WTC11 (cell line): ENCODE measurements around the gene MLEC. TPM values are rescaled to one million over a fixed set of nuclear protein-coding genes. Genes with fewer than 3 reads are reported as not detected.
A peak's percentile ranks its signal among the peaks of the same experiment; 100 is the strongest.
"Not testable (repeated sequence)": the region's sequence is repeated elsewhere in the genome, so short reads cannot be mapped to it uniquely, and the experiment has no call there.

Experiments used
- ATAC-seq: fragments of 200-7000 bp; cut with Tn5 transposase; 2 replicates; pipeline ENCODE4 v1.10.0; 2021; ENCODE audit warnings: mild to moderate bottlenecking, moderate library complexity
- CTCF ChIA-PET: fragments of 300-600 bp; sonication (Branson Sonifier 250); formaldehyde crosslinking; loops from one replicate; lab custom pipeline; 2021; ENCODE audit warnings: antibody characterized with exemption; lab: Charles Lee
- POLR2A ChIA-PET: fragments of 350-600 bp; sonication (Branson Sonifier 250); formaldehyde crosslinking; loops from one replicate; lab custom pipeline; 2021; ENCODE audit warnings: antibody characterized with exemption; lab: Charles Lee
- DNase-seq: peaks from one replicate; pipeline ENCODE4 v3.0.0; 2021; ENCODE audit warnings: low spot score
- H3K27ac Mint-ChIP-seq: 2 replicates; pipeline ENCODE4 v1.8.0; 2021; ENCODE audit warnings: mixed read lengths
- H3K27me3 Mint-ChIP-seq: 2 replicates; pipeline ENCODE4 v1.8.0; 2021; ENCODE audit warnings: low read depth, mild to moderate bottlenecking, moderate library complexity, mixed read lengths
- H3K36me3 Mint-ChIP-seq: 2 replicates; pipeline ENCODE4 v1.8.0; 2021; ENCODE audit warnings: mixed read lengths
- H3K4me1 Mint-ChIP-seq: 2 replicates; pipeline ENCODE4 v1.8.0; 2022; ENCODE audit warnings: mixed read lengths
- H3K4me3 Mint-ChIP-seq: 2 replicates; pipeline ENCODE4 v1.8.0; 2021; ENCODE audit warnings: mild to moderate bottlenecking, moderate library complexity, mixed read lengths
- H3K9me3 Mint-ChIP-seq: 2 replicates; pipeline ENCODE4 v1.8.0; 2021; ENCODE audit warnings: mixed read lengths
- CTCF ChIP-seq: fragments of 200-600 bp; IDR thresholded peaks from 2 replicates; pipeline ENCODE4 v1.8.0; 2022; ENCODE audit warnings: antibody characterized with exemption
- E2F1 ChIP-seq: sonication (generic); formaldehyde crosslinking; IDR thresholded peaks from 2 replicates; pipeline ENCODE4 v1.8.0; 2022; ENCODE audit warnings: mild to moderate bottlenecking, missing genetic modification reagents
- FOXJ3 ChIP-seq: sonication (generic); formaldehyde crosslinking; IDR thresholded peaks from 2 replicates; pipeline ENCODE4 v1.9.0; 2021; ENCODE audit warnings: missing genetic modification reagents, mild to moderate bottlenecking, borderline replicate concordance
- FOXK1 ChIP-seq: sonication (generic); formaldehyde crosslinking; IDR thresholded peaks from 2 replicates; pipeline ENCODE4 v1.8.0; 2022; ENCODE audit warnings: mild to moderate bottlenecking, moderate library complexity, missing genetic modification reagents
- IRF2 ChIP-seq: sonication (generic); formaldehyde crosslinking; IDR thresholded peaks from 2 replicates; pipeline ENCODE4 v1.8.0; 2022; ENCODE audit warnings: low read depth, missing genetic modification reagents, borderline replicate concordance
- JUN ChIP-seq: sonication (generic); formaldehyde crosslinking; IDR thresholded peaks from 2 replicates; pipeline ENCODE4 v1.8.0; 2023; ENCODE audit warnings: mild to moderate bottlenecking, missing genetic modification reagents
- KAT7 ChIP-seq: sonication (generic); formaldehyde crosslinking; IDR thresholded peaks from 2 replicates; pipeline ENCODE4 v1.8.1; 2023; ENCODE audit warnings: missing genetic modification reagents, mild to moderate bottlenecking, borderline replicate concordance
- NFATC4 ChIP-seq: fragments of 250-450 bp; sonication (Bioruptor Pico); IDR thresholded peaks from 2 replicates; pipeline ENCODE4 v1.9.0; 2021; ENCODE audit warnings: mild to moderate bottlenecking
- NR2C2 ChIP-seq: sonication (generic); formaldehyde crosslinking; IDR thresholded peaks from 2 replicates; pipeline ENCODE4 v1.8.0; 2022; ENCODE audit warnings: mild to moderate bottlenecking, missing genetic modification reagents
- OVOL2 ChIP-seq: fragments of 250-450 bp; sonication (Bioruptor Pico); IDR thresholded peaks from 2 replicates; pipeline ENCODE4 v1.9.0; 2021; ENCODE audit warnings: mild to moderate bottlenecking, borderline replicate concordance
- TEAD4 ChIP-seq: sonication (generic); formaldehyde crosslinking; IDR thresholded peaks from 2 replicates; pipeline ENCODE4 v1.8.0; 2022; ENCODE audit warnings: mild to moderate bottlenecking, missing genetic modification reagents
- USF1 ChIP-seq: sonication (generic); formaldehyde crosslinking; IDR thresholded peaks from 2 replicates; pipeline ENCODE4 v1.8.0; 2022; ENCODE audit warnings: mild to moderate bottlenecking, missing genetic modification reagents
- ZMAT4 ChIP-seq: fragments of 250-450 bp; sonication (Bioruptor Pico); IDR thresholded peaks from 2 replicates; pipeline ENCODE4 v1.9.0; 2021; ENCODE audit warnings: mild to moderate bottlenecking
- ZNF219 ChIP-seq: sonication (generic); formaldehyde crosslinking; IDR thresholded peaks from 2 replicates; pipeline ENCODE4 v1.8.0; 2023; ENCODE audit warnings: missing genetic modification reagents, mild to moderate bottlenecking, borderline replicate concordance
- ZSCAN18 ChIP-seq: fragments of 250-450 bp; sonication (Bioruptor Pico); IDR thresholded peaks from 2 replicates; pipeline ENCODE4 v2.1.2; 2022; ENCODE audit warnings: mild to moderate bottlenecking, moderate library complexity
- total RNA-seq: library from RNA; stranded (reverse); gene quantifications from 3 replicates; pipeline ENCODE4 v1.2.3, GENCODE V29; 2021
- TF ChIP-seq, protein P1 (sequence below): fragments of 250-450 bp; sonication (Bioruptor Pico); IDR thresholded peaks from 2 replicates; pipeline ENCODE4 v1.9.0; 2021; ENCODE audit warnings: moderate library complexity, mild to moderate bottlenecking, inconsistent platforms, borderline replicate concordance
- TF ChIP-seq, protein P2 (sequence below): sonication (generic); formaldehyde crosslinking; conservative IDR thresholded peaks from 2 replicates; pipeline ENCODE4 v1.8.1; 2023; ENCODE audit warnings: mild to moderate bottlenecking, low read depth, missing genetic modification reagents, moderate library complexity
- TF ChIP-seq, protein P3 (sequence below): sonication (generic); formaldehyde crosslinking; IDR thresholded peaks from 2 replicates; pipeline ENCODE4 v1.8.0; 2022; ENCODE audit warnings: mild to moderate bottlenecking, missing genetic modification reagents

MLEC gene
- total RNA-seq, 1 experiment from 2014 or later = 278 TPM

- CTCF ChIA-PET = interaction anchor here (1.1 kb wide), 1 partner anchor 245 kb away, joined by 3 read pairs; no protein-coding TSS in a partner anchor
- peak overlapping the region; percentile 86; the same call in 1 of the 2 replicates for H3K4me3 Mint-ChIP-seq
- POLR2A ChIA-PET = no interaction called here
Observed at GRCh38 chr12:120726961-120727360, 40.0 kb downstream of the MLEC start.

GRCh38 chr12:120732198-120732597, 45.2 kb downstream of the MLEC start:
- H3K4me1 Mint-ChIP-seq, H3K27ac Mint-ChIP-seq, DNase-seq, CTCF ChIA-PET, ATAC-seq, POLR2A ChIA-PET, H3K27me3 Mint-ChIP-seq, H3K9me3 Mint-ChIP-seq, H3K4me3 Mint-ChIP-seq: not testable (repeated sequence)
- H3K36me3 Mint-ChIP-seq = peaks cover 22% of the 10 kb centered on the region

More at GRCh38 chr12:120726961-120727360, 40.0 kb downstream of the MLEC start:
- no peaks in the 10 kb centered on the region for H3K9me3 Mint-ChIP-seq
- DNase-seq (no peak), ATAC-seq (no peak)
- peaks cover 33% of the 10 kb centered on the region for H3K36me3 Mint-ChIP-seq
- H3K27ac Mint-ChIP-seq = no peak overlapping the region
- TF ChIP-seq ZSCAN18 (CRISPR knock-in tag) (no peak), NFATC4 (no peak), ZNF219 (CRISPR knock-in tag) (no peak), IRF2 (no peak)
- peaks cover 4% of the 10 kb centered on the region; the same call in 1 of the 2 replicates for H3K27me3 Mint-ChIP-seq
- H3K4me1 Mint-ChIP-seq = peaks cover 13% of the 10 kb centered on the region

DNA sequence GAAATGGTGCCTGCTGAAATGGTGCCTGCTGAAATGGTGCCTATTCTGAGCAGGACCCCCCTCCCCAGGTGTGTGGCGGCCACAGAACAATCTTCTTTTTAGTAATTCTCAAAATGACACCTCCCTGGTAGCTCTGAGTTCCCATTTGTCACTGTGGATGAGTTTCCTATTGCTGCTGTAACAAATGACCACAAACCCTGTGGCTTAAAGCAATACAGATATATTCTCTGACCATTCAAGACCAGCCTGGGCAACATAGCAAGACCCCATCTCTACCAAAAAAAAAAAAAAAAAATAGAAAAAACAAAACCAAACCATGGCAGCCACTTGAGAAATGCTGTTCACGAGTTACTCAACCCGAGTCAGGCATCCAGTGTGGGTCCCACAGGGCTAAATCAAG, 46.6 kb downstream of the MLEC start:
- Mint-ChIP-seq H3K4me3 (no peak overlapping the region), H3K27ac (no peak overlapping the region), H3K4me1 (no peaks in the 10 kb centered on the region), H3K36me3 (peaks cover 22% of the 10 kb centered on the region), H3K9me3 (peaks cover 5% of the 10 kb centered on the region), H3K27me3 (no peaks in the 10 kb centered on the region)
- POLR2A ChIA-PET = no interaction called here
- DNase-seq (no peak), ATAC-seq (no peak)
- CTCF ChIA-PET = interaction anchor here (1.3 kb wide), 1 partner anchor 272 kb away, joined by 3 read pairs; no protein-coding TSS in a partner anchor
- TF ChIP-seq NR2C2 (no peak), CTCF (no peak), USF1 (CRISPR knock-in tag) (no peak), ZMAT4 (CRISPR knock-in tag) (no peak), ZSCAN18 (CRISPR knock-in tag) (no peak), TEAD4 (CRISPR knock-in tag) (no peak), FOXK1 (CRISPR knock-in tag) (no peak), KAT7 (CRISPR knock-in tag) (no peak), FOXJ3 (CRISPR knock-in tag) (no peak), ZNF219 (CRISPR knock-in tag) (no peak), JUN (CRISPR knock-in tag) (no peak), E2F1 (CRISPR knock-in tag) (no peak), OVOL2 (CRISPR knock-in tag) (no peak)
- TF ChIP-seq, protein P1, sequence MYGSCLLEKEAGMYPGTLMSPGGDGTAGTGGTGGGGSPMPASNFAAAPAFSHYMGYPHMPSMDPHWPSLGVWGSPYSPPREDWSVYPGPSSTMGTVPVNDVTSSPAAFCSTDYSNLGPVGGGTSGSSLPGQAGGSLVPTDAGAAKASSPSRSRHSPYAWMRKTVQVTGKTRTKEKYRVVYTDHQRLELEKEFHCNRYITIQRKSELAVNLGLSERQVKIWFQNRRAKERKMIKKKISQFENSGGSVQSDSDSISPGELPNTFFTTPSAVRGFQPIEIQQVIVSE = no peak
- TF ChIP-seq, protein P2, sequence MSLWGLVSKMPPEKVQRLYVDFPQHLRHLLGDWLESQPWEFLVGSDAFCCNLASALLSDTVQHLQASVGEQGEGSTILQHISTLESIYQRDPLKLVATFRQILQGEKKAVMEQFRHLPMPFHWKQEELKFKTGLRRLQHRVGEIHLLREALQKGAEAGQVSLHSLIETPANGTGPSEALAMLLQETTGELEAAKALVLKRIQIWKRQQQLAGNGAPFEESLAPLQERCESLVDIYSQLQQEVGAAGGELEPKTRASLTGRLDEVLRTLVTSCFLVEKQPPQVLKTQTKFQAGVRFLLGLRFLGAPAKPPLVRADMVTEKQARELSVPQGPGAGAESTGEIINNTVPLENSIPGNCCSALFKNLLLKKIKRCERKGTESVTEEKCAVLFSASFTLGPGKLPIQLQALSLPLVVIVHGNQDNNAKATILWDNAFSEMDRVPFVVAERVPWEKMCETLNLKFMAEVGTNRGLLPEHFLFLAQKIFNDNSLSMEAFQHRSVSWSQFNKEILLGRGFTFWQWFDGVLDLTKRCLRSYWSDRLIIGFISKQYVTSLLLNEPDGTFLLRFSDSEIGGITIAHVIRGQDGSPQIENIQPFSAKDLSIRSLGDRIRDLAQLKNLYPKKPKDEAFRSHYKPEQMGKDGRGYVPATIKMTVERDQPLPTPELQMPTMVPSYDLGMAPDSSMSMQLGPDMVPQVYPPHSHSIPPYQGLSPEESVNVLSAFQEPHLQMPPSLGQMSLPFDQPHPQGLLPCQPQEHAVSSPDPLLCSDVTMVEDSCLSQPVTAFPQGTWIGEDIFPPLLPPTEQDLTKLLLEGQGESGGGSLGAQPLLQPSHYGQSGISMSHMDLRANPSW = no peak
- TF ChIP-seq, protein P3, sequence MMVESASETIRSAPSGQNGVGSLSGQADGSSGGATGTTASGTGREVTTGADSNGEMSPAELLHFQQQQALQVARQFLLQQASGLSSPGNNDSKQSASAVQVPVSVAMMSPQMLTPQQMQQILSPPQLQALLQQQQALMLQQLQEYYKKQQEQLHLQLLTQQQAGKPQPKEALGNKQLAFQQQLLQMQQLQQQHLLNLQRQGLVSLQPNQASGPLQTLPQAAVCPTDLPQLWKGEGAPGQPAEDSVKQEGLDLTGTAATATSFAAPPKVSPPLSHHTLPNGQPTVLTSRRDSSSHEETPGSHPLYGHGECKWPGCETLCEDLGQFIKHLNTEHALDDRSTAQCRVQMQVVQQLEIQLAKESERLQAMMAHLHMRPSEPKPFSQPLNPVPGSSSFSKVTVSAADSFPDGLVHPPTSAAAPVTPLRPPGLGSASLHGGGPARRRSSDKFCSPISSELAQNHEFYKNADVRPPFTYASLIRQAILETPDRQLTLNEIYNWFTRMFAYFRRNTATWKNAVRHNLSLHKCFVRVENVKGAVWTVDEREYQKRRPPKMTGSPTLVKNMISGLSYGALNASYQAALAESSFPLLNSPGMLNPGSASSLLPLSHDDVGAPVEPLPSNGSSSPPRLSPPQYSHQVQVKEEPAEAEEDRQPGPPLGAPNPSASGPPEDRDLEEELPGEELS (CRISPR knock-in tag) = no peak
